ENCODE measurements around the gene RAB27B. TPM values are rescaled to one million over a fixed set of nuclear protein-coding genes. Genes with fewer than 3 reads are reported as not detected.

Gene RAB27B
- total RNA-seq, 1 donor from 2014 or later = 0.41 TPM

GRCh38 chr18:54910161-54910919, 82.1 kb downstream of the RAB27B start:
- Mint-ChIP-seq H3K4me1 (ENCODE audit: unreplicated experiment) (peaks cover 2% of the 10 kb centered on the region), H3K36me3 (ENCODE audit: low read depth, unreplicated experiment) (no peaks in the 10 kb centered on the region), H3K27me3 (ENCODE audit: unreplicated experiment) (peaks cover 6% of the 10 kb centered on the region), H3K9me3 (ENCODE audit: unreplicated experiment) (no peaks in the 10 kb centered on the region), H3K27ac (ENCODE audit: unreplicated experiment) (no peak overlapping the region), H3K4me3 (ENCODE audit: unreplicated experiment) (no peak overlapping the region)
- no peak for TF ChIP-seq CTCF (IDR thresholded peaks at IDR 0.05; ENCODE audit: unreplicated experiment)
- DNase-seq (ENCODE audit: low spot score) = no peak

- no peak for TF ChIP-seq CTCF (IDR thresholded peaks at IDR 0.05; ENCODE audit: unreplicated experiment)
- Mint-ChIP-seq H3K36me3 (ENCODE audit: low read depth, unreplicated experiment) (no peaks in the 10 kb centered on the region), H3K4me3 (ENCODE audit: unreplicated experiment) (no peak overlapping the region), H3K27me3 (ENCODE audit: unreplicated experiment) (peaks cover 6% of the 10 kb centered on the region), H3K27ac (ENCODE audit: unreplicated experiment) (no peak overlapping the region), H3K4me1 (ENCODE audit: unreplicated experiment) (peaks cover 5% of the 10 kb centered on the region), H3K9me3 (ENCODE audit: unreplicated experiment) (no peaks in the 10 kb centered on the region)
- DNase-seq (ENCODE audit: low spot score) = no peak
These were observed 83.3 kb downstream of the RAB27B start for GRCh38 chr18:54911551-54911950.

- Mint-ChIP-seq H3K27ac (ENCODE audit: unreplicated experiment) (no peak overlapping the region), H3K9me3 (ENCODE audit: unreplicated experiment) (no peaks in the 10 kb centered on the region), H3K4me1 (ENCODE audit: unreplicated experiment) (peaks cover 19% of the 10 kb centered on the region), H3K36me3 (ENCODE audit: low read depth, unreplicated experiment) (no peaks in the 10 kb centered on the region), H3K4me3 (ENCODE audit: unreplicated experiment) (no peak overlapping the region), H3K27me3 (ENCODE audit: unreplicated experiment) (peaks cover 10% of the 10 kb centered on the region)
- no peak for TF ChIP-seq CTCF (IDR thresholded peaks at IDR 0.05; ENCODE audit: unreplicated experiment)
- DNase-seq (ENCODE audit: low spot score) = no peak
These were observed 86.5 kb downstream of the RAB27B start for GRCh38 chr18:54914816-54915215.

- DNase-seq (ENCODE audit: low spot score) = no peak
These were observed 88.2 kb downstream of the RAB27B start for GRCh38 chr18:54916507-54916906.

More at GRCh38 chr18:54916507-54916906, 88.2 kb downstream of the RAB27B start:
- TF ChIP-seq CTCF (IDR thresholded peaks at IDR 0.05; ENCODE audit: unreplicated experiment) = no peak
- Mint-ChIP-seq H3K27ac (ENCODE audit: unreplicated experiment) (no peak overlapping the region), H3K9me3 (ENCODE audit: unreplicated experiment) (no peaks in the 10 kb centered on the region), H3K36me3 (ENCODE audit: low read depth, unreplicated experiment) (no peaks in the 10 kb centered on the region), H3K4me3 (ENCODE audit: unreplicated experiment) (no peak overlapping the region), H3K4me1 (ENCODE audit: unreplicated experiment) (peaks cover 19% of the 10 kb centered on the region), H3K27me3 (ENCODE audit: unreplicated experiment) (peaks cover 5% of the 10 kb centered on the region)
